Umbilical cord (tissue), 2 donors: Measurements from ENCODE around the gene TSPEAR. TPM values are rescaled to one million over a fixed set of nuclear protein-coding genes. Genes with fewer than 3 reads are reported as not detected.

Source experiments
- DNase-seq: peaks from one replicate; pipeline ENCODE4 v3.0.0-alpha.2; 2015; ENCODE audit warnings: low spot score
- total RNA-seq: library from RNA; depleted of rRNA; stranded (reverse); fragments of >200 nt; gene quantifications from one replicate; pipeline ENCODE4 v1.2.3, GENCODE V29; 2014; ENCODE audit warnings: low replicate concordance; ENCODE audit not compliant: insufficient read depth

Gene TSPEAR
- not detected for total RNA-seq

DNA sequence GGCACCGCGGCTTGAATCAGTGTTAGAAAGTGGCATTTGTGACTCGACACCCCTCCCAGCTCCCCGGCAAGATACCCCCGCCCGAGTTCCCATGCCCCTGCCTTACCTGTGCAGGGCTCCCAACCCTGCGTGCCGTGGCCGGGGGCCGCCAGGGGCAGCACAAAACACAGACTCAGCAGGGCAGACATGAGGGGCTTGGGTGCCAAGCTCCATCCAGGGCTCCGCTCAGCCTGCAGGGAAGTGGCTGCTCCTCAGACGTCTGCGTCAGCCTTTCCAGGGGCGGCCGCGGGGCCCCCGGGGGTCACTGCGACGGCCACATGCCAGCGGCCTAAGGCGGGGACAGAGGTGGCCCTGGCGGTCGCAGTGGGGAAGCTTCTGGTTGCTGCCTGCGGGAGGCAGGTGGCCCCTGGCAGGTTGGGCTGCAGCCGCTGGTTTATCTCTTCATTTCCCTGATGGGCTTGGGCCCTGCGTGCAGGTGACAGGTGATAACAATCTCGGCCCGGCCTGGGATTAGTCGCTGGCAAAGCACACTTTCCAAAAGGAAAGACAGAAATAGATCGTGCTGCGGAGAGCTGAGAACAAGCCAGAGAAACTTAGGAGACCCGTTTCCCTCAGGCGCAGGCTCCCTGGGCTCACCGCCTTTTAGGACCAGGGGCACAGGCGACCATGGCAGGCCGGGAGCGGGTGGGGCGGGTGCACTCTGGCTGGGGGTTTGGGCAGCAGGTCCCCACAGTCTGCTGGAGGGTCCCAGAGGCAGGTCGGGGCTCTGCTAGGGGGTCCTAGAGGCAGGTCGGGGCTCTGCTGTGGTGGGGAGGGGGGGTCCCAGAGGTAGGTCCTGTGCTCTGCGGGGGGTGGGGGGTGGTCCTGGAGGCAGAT lies at the start of gene TSPEAR:
TSS of gene TSPEAR (minus strand) at position 246 of the 876 bp plus-strand sequence. CDS start at position 188, 58 bp downstream.
- DNase-seq: no peak

- DNase-seq: no peak
Measured at GRCh38 chr21:44760376-44760775, 49.0 kb upstream of the TSPEAR start.

GRCh38 chr21:44759628-44760285 lies 48.4 kb upstream of the TSPEAR start:
- DNase-seq: no peak

DNA sequence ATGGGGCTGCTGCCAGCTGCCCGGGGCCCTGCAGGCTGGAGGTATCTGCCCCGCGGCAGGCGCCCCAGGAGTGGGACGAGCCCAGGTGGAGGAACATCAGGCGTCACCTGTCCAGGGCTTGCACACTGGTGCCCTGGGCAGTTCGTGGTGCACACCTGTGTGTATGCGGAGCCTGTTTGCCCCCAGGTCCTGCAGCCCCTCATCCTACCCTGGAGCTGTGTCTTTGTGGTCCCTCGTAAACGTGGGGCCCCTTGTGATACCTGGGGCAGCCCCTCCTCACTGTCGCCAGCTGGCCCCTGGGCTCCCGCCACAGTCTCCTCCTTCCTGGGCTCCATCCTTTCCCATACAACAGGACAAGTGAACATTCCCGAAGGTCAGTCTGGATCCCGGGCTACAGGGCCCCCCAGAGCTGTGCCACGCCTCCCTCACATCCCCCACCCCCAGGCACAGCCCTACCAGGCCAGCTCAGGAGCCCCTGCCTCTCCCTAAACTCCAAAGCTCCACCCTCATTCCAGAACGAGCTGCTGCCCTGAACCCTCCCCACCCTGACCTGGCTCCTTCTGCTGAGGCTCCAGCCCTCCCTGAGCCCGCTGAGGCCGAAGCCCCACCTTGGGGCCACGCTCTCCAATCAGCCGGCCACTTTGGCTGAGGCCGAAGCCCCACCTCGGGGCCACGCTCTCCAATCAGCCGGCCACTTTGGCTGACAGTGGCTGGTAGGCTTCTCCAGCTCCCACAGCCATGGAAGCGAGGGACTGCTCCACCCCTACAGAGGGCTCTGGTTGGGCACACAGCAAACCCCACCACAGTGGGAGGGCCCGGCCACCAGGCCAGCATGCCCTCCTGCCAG lies 47.6 kb upstream of the TSPEAR start:
- DNase-seq: no peak

DNA sequence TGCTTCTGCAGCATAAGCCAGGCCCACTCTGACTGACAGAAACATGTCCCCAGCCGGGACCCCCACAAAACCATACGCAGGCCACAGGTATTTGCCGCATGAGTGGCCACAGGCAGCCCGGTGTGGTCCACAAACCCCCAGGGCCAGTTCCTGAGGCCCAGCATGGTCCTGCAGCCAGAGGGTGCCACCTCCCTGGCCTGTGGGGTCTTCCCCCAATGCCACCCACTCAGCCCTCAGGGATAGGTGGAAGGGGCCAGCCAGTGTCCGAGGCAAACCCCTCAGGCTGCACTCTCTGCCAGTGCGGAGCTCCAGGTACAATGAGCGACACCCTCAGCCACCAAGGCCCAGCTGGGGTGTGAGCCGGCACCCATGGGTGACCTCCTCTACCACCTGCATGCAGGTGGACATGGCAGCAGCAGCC lies 46.8 kb upstream of the TSPEAR start:
- DNase-seq: no peak

- DNase-seq: no peak
Measured at GRCh38 chr21:44757731-44758130, 46.4 kb upstream of the TSPEAR start.

DNA sequence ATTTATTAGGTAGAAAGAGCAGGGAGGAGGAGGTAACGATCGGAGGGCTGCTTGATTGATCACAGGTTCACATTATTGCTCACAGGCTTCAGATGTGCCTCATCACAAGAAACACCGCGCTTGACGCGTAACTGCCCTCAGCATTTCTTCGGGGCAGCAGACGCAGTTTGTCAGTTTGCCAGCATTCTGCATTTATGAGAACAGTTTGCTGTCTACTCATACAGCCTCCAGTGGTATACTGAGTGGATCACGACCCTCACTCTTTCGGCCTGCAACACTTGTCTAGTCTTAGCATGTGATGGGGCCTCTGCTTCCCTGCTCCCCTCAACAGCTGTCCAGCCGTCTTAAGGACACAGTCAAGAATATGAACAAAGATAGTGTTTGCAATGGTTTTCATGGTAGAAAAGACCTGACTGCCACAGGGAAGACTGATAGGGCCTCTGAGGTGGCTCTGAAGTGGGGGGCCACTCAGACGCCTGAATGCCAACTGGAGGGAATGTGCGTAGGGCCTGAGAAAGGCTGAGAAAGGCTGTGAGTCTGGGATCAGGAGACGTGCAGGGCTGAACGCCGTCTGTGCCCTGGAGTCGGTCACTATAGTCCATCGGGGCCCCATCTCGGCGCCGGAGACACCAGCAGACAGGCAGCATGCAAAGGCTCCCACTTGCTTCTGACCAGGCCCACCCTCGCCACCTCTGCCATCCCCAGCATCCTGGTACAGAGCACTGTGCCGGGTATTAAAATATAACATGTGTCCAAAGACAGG lies 45.2 kb upstream of the TSPEAR start:
- no peak for DNase-seq

DNA sequence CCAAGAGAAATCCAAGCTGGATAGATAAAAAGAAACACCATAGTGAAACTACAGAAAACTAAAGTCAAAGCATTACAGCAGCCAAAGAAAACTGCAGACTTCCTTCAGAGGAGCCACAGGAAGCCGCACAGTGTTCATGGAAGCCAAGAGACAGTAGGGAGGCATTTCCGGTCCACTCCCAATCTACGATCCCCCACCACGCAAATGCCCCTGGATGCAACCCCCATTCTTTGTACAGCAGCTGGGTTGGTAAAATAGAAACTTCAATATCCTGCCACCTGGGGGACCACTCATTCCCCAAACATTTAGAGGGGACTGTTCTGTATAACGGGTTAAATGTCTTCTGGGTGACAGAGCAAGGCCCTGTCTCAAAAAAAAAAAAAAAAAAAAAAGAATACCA lies 43.9 kb upstream of the TSPEAR start:
- no peak for DNase-seq

- no peak for DNase-seq
Measured at GRCh38 chr21:44753357-44753756, 42.0 kb upstream of the TSPEAR start.

- no peak for DNase-seq
Measured at GRCh38 chr21:44752671-44753235, 41.4 kb upstream of the TSPEAR start.

- DNase-seq: no peak
Measured at GRCh38 chr21:44751799-44752636, 40.6 kb upstream of the TSPEAR start.

- no peak for DNase-seq
Measured at GRCh38 chr21:44751186-44751798, 39.9 kb upstream of the TSPEAR start.

- no peak for DNase-seq
Measured at GRCh38 chr21:44750675-44751025, 39.3 kb upstream of the TSPEAR start.

- no peak for DNase-seq
Measured at GRCh38 chr21:44749759-44750674, 38.6 kb upstream of the TSPEAR start.

- DNase-seq: no peak
Measured at GRCh38 chr21:44749116-44749758, 37.9 kb upstream of the TSPEAR start.

- no peak for DNase-seq
Measured at GRCh38 chr21:44748621-44749020, 37.2 kb upstream of the TSPEAR start.

- no peak for DNase-seq
Measured at GRCh38 chr21:44742418-44743153, 31.2 kb upstream of the TSPEAR start.
